ENCODE data around the gene TRMU. TPM values are rescaled to one million over a fixed set of nuclear protein-coding genes. Genes with fewer than 3 reads are reported as not detected.

TRMU gene
- total RNA-seq, 1 experiment from 2014 or later = 73.9 TPM

- Histone ChIP-seq H3K36me3 (ENCODE audit: control insufficient read depth, insufficient read depth, low read length) (no peaks in the 10 kb centered on the region; the same call in none of the 2 replicates), H3K4me3 (ENCODE audit: low read depth, low read length) (no peak overlapping the region), H3K9me3 (no peaks in the 10 kb centered on the region), H3K27me3 (replicated peaks; ENCODE audit: control insufficient read depth, insufficient read depth, low read length) (no peaks in the 10 kb centered on the region), H3K4me1 (no peaks in the 10 kb centered on the region)
- H3K36me3 Mint-ChIP-seq (ENCODE audit: insufficient read depth, unreplicated experiment) = peaks cover 58% of the 10 kb centered on the region
- no peak for TF ChIP-seq CTCF (IDR thresholded peaks at IDR 0.05; ENCODE audit: insufficient read depth in 1 of 2, low read depth in 1 of 2, low read length in 1 of 2, severe bottlenecking in 1 of 2, unreplicated experiment in 1 of 2)
- no peaks in the 10 kb centered on the region for H3K4me1 Mint-ChIP-seq (ENCODE audit: low read depth, unreplicated experiment)
- no peaks in the 10 kb centered on the region for H3K27me3 Mint-ChIP-seq (ENCODE audit: insufficient read depth, unreplicated experiment)
- no peak overlapping the region for H3K27ac Mint-ChIP-seq (ENCODE audit: unreplicated experiment)
- no peak for DNase-seq
- ChIA-PET POLR2A (no interaction called here), CTCF (interaction anchor here (1.1 kb wide), 1 partner anchor 204 kb away, joined by 4 read pairs; no protein-coding TSS in a partner anchor)
- BruUV-seq (replicated peaks) = no TSS peak
- H3K9me3 Mint-ChIP-seq (ENCODE audit: unreplicated experiment) = no peaks in the 10 kb centered on the region
- no peak overlapping the region for H3K4me3 Mint-ChIP-seq (ENCODE audit: unreplicated experiment)
- intact Hi-C loops (cut with micrococcal nuclease; ENCODE audit: unreplicated experiment) = no loop called here
Measured at GRCh38 chr22:46318576-46318975, 16.9 kb upstream of the TRMU start.

GRCh38 chr22:46319319-46319718, 16.2 kb upstream of the TRMU start:
- no peak overlapping the region for H3K27ac Mint-ChIP-seq (ENCODE audit: unreplicated experiment)
- peaks cover 63% of the 10 kb centered on the region for H3K36me3 Mint-ChIP-seq (ENCODE audit: insufficient read depth, unreplicated experiment)
- DNase-seq = no peak
- no TSS peak for BruUV-seq (replicated peaks)
- Histone ChIP-seq H3K9me3 (no peaks in the 10 kb centered on the region), H3K4me1 (no peaks in the 10 kb centered on the region), H3K4me3 (ENCODE audit: low read depth, low read length) (no peak overlapping the region), H3K27me3 (replicated peaks; ENCODE audit: control insufficient read depth, insufficient read depth, low read length) (no peaks in the 10 kb centered on the region), H3K36me3 (ENCODE audit: control insufficient read depth, insufficient read depth, low read length) (no peaks in the 10 kb centered on the region; the same call in none of the 2 replicates)
- H3K4me1 Mint-ChIP-seq (ENCODE audit: low read depth, unreplicated experiment) = no peaks in the 10 kb centered on the region
- TF ChIP-seq CTCF (IDR thresholded peaks at IDR 0.05; ENCODE audit: insufficient read depth in 1 of 2, low read depth in 1 of 2, low read length in 1 of 2, severe bottlenecking in 1 of 2, unreplicated experiment in 1 of 2) = no peak
- H3K27me3 Mint-ChIP-seq (ENCODE audit: insufficient read depth, unreplicated experiment) = no peaks in the 10 kb centered on the region
- ChIA-PET CTCF (interaction anchor here (1.1 kb wide), 1 partner anchor 205 kb away, joined by 4 read pairs; no protein-coding TSS in a partner anchor), POLR2A (no interaction called here)
- no peaks in the 10 kb centered on the region for H3K9me3 Mint-ChIP-seq (ENCODE audit: unreplicated experiment)
- intact Hi-C loops (cut with micrococcal nuclease; ENCODE audit: unreplicated experiment) = no loop called here
- no peak overlapping the region for H3K4me3 Mint-ChIP-seq (ENCODE audit: unreplicated experiment)

GRCh38 chr22:46320166-46320710, 15.3 kb upstream of the TRMU start:
- POLR2A ChIA-PET = interaction anchor here (0.6 to 0.7 kb wide), 2 partner anchors 15 to 200 kb away, joined by 3 to 5 read pairs; partner anchors contain the start of gene TRMU
- H3K9me3 Mint-ChIP-seq (ENCODE audit: unreplicated experiment) = no peaks in the 10 kb centered on the region
- H3K4me3 ChIP-seq (ENCODE audit: low read depth, low read length) = no peak overlapping the region

More at GRCh38 chr22:46320166-46320710, 15.3 kb upstream of the TRMU start:
- Mint-ChIP-seq H3K4me1 (ENCODE audit: low read depth, unreplicated experiment) (no peaks in the 10 kb centered on the region), H3K27me3 (ENCODE audit: insufficient read depth, unreplicated experiment) (no peaks in the 10 kb centered on the region), H3K4me3 (ENCODE audit: unreplicated experiment) (no peak overlapping the region), H3K36me3 (ENCODE audit: insufficient read depth, unreplicated experiment) (peaks cover 69% of the 10 kb centered on the region), H3K27ac (ENCODE audit: unreplicated experiment) (peak overlapping the region; percentile 39)
- TF ChIP-seq CTCF (IDR thresholded peaks at IDR 0.05; ENCODE audit: insufficient read depth in 1 of 2, low read depth in 1 of 2, low read length in 1 of 2, severe bottlenecking in 1 of 2, unreplicated experiment in 1 of 2) = no peak
- Histone ChIP-seq H3K9me3 (no peaks in the 10 kb centered on the region), H3K4me1 (no peaks in the 10 kb centered on the region), H3K36me3 (ENCODE audit: control insufficient read depth, insufficient read depth, low read length) (no peaks in the 10 kb centered on the region; the same call in none of the 2 replicates), H3K27me3 (replicated peaks; ENCODE audit: control insufficient read depth, insufficient read depth, low read length) (no peaks in the 10 kb centered on the region)
- no peak for DNase-seq
- CTCF ChIA-PET = no interaction called here
- BruUV-seq (replicated peaks) = no TSS peak
- intact Hi-C loops (cut with micrococcal nuclease; ENCODE audit: unreplicated experiment) = no loop called here

All from Caco-2 (cell line).